ENCODE results near the gene PDE11A.

The PDE11A gene

DNA sequence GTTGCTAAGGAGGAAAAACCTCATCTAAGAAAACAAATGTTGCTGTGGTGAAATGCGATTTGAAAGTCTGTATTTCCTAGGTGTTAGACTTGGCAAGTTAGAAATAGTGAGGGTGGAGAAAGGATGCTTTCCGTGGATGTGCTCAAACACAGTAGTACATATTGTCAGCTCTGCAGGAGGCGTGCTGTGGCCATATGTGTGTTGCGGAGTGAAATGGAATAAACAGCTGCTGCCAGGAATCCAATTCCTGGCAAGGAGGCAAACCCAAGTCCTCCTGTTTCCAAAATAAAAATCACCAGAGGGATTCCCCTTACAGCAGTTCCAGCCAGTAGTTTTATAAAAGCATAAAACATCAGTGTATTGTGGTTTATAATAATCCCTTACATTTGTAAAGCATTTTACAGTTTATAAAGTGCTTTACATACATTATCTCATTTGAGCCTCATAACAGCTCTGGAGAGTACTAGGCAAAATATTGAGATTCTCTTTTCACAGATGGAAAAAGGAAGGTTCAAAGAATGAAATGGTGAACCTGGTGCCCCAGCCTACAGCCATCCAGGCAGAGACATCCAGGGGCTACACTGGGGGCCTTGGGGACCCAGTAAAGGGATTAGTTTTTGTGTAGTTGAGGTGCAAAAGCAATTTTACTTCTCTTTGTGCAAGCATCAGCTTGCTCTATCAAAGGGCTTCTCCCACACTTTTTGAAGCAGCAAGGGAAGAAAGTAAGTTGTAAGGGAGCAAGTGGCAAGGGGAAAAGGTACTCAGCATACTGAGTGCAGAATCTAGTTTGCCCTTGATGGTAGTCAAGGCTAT is 474.0 kb downstream of the PDE11A start:
- no peak for DNase-seq (ENCODE audit: low read depth)

DNA sequence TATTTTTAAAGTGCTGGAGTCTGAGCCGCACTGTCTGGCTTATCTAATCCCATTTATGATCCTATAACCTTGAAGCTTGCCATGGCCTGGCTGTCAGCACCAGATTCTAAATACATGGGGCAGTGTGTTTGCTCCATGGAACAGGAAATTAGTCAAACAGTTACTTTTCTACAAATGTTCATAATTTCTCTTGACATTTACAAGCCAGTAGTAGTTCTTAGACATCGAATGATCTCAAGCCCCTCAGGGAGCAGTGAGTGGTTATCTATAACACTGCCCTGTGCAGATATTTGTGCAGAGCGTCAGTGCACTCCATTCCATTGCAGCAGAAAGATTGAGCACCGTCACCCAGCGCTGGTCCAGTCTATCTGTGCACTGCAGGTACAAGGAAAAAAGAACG is 474.8 kb downstream of the PDE11A start:
- no peak for DNase-seq (ENCODE audit: low read depth)

DNA sequence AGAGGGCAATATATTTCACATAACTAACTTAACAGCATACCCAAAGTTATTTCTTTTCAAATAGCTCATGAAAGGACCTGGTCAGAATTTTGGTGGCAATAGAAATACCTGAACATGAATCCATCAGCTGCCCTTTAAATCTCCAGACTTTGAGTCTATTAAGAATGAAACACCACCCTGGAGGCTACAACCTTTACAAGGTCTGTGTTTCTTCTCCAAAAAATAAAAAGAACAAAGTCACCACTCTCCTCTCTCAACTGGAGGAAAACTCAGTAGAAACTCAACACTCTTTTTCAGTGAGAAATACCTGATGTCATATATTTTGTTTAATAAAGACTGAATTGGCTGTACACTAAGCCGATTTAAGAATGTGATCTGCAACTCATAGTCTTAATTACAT is 475.7 kb downstream of the PDE11A start:
- DNase-seq (ENCODE audit: low read depth): no peak

DNA sequence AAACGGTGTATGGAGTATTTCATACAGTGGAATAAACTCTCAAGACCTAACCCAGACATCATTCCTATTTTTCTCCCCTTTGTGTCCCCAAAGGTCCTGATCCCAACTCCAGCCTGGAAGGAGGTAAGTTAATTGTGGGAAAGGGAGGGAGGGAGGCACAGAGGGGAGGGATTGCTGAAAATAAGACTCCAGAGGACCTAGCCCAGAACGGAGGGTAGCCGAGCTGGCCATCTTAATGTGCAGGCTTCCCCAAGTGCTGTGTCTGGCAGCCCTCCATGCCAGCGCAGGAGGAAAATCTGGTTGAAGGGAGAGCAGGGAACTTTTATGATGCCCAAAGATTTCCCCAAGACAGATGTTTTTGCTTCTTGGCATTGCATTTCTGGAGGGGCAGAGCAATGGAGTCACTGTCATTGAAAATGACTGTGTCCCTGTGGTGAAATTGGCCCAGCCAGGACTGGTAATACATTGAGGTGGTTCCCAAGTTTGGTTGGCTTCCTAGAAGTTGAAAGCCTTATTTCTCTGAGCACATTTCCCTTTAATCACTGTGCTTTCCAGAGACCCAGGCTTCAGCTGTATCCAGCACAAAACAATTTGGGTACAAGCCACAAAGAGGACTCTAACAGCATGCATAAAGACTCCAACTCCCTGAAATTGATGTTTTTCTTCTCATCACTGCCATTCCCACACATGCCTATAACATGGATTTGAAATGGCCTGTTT is 477.3 kb downstream of the PDE11A start:
- DNase-seq (ENCODE audit: low read depth): no peak

DNA sequence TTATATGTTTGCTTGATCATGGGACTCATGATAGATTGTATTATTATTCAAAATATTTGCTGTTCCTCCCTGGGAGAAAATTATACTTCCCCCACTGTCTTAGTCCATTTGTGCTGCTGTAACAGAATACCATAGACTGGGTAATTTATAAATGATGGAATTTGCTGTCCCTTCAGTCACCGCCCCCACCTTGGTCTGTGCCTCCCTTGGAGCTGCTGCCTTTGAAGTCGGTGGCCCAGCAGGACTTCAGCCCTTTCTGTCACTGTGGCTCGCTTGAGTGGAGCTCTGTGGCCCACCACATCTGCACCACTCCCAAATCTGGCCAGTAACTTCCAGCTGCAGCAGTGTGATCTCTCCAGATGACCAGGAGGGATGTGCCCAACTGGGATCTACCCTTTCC is 479.2 kb downstream of the PDE11A start:
- DNase-seq (ENCODE audit: low read depth): no peak

DNA sequence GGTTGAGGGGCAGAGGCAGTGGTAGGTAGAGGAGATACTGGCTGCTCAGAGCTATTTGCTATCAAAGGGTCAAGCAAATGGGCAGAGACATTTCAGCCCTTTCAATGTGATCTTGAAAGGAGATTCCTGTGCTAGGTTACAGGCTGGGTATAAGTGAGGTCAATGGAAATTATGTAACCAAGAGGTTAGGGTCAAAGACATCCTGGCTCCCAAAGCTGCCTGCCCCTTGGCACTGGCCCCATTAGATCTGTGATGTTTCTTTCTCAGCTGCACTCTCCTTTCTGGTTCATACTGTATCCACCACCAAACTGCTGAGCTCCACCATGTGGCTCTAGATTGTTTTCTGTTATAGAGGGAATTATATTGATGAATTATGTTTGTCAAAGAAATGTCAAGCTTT is 479.6 kb downstream of the PDE11A start:
- DNase-seq (ENCODE audit: low read depth): no peak

DNA sequence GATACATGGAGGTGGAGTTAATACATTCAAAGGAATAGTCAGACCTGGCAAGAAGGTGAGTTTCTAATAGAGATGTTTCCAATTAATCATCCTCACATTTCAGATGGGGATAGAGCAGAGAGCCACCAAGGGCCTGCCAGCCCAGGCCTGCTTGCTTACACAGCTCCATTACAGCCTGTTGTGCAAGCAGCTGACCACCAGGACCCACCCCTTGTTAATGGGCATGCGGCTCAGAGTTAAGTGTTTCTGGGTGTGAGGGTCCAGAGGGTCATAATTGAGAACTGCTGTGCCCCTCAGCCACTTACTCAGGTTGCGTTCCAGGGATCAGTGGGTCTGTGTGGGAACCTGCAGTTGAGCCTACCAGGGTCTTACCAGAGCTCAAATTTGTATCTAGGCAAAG is 480.2 kb downstream of the PDE11A start:
- DNase-seq (ENCODE audit: low read depth): no peak

DNA sequence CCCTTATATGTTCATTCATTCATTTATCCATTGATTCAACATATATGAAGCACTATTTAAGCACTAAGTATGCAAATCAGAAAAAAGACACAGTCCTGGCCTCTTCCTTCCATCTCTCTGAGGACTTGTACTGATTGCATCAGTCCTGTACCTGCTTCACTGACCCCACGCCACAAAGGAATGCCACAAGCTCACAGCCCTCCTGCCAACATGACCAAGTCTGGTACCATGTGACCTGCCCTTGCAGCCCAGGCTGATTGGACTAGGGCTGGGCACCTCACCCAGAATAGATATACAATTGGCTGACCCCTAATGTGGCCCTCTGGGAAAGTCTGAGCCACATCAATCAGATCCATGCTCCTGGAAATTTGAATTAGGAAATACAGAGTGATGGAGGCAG is 483.4 kb downstream of the PDE11A start:
- no peak for DNase-seq (ENCODE audit: low read depth)

DNA sequence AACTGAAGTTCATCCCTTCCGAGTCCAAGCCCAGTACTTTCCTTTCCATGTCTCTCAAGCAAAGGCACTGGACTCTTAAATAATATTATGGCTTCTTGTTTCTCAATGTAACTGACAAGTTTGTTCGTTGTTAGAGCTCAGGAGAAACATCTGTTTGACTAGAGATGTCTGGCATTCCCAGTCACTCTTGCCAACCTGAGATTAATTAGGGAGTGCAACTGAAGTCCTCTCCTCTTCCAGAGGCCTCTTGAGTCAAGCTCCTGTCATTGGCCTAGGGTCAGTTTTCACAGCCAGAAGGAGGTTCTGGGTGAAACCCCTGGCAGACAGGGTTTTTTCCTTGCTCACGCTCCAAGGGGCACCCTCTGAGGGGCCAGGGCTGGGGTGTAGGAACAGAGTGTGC is 483.9 kb downstream of the PDE11A start:
- DNase-seq (ENCODE audit: low read depth): no peak

DNA sequence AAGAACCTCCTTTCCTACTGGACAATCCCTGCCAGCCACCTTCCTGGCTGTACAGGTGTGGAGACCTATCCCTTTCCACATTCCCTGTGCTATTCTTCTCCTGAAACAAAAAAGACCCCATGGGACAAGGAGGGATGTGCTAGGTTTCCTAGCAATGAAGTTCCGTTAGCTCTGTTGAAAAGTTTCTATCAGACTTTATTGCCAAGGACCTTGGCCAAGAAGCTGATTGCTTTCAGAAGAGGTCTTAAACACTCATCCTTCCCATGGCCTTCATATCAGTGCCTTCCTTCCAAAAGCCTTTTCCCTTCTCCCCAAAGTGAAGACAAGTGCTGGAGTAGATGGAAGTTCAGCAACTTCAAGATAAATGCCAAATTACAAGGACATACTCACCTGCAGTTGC is 485.2 kb downstream of the PDE11A start:
- DNase-seq (ENCODE audit: low read depth): no peak

DNA sequence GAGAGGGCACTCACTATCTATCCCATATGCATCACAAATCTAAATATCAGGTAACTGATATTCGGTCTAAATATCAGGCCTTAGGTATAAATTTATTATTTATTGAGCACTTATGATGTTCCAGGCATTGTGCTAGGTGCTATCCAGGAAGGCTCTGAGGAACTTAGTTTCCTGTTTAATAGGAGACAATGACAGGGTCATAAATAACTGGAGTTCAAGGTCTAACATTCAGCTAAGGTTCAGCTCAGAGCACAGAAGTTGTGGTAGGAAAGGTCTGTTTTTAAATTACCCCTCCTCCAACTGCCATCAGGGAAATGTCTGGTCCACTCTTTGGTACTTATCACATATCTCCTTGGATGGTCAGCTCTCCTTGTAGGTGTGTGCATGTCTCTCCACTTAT is 486.4 kb downstream of the PDE11A start:
- DNase-seq (ENCODE audit: low read depth): no peak

DNA sequence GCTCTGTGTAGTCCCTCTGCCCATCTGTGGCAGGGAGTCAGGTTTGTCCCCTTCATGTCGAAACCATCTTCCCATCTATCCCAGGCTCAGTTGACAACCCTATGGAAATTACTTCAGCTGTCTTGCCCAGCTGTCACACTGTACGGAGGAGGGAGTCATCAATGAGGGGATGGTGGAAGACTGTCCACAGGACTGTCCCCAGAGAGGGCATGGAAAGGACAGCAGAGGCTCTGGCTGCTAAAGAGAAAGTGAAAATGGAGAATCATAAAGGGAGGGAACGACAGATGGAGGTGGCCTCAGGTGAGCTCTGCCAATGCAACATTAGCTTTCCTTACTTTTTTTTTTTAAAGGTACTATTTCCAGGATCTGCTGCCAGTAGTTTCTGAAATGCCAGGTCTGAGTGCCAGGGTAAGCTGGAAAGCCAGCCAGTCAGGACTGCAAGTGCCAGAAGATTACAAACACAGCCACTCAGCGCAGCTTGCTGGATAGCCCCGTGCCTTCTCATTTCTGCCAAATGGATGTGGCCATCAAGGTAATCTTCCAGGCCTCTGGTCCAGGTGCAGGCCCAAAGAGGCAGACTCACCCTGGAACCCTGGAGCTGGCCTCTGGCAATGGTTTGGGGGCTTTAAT is 487.2 kb downstream of the PDE11A start:
- DNase-seq (ENCODE audit: low read depth): no peak

DNA sequence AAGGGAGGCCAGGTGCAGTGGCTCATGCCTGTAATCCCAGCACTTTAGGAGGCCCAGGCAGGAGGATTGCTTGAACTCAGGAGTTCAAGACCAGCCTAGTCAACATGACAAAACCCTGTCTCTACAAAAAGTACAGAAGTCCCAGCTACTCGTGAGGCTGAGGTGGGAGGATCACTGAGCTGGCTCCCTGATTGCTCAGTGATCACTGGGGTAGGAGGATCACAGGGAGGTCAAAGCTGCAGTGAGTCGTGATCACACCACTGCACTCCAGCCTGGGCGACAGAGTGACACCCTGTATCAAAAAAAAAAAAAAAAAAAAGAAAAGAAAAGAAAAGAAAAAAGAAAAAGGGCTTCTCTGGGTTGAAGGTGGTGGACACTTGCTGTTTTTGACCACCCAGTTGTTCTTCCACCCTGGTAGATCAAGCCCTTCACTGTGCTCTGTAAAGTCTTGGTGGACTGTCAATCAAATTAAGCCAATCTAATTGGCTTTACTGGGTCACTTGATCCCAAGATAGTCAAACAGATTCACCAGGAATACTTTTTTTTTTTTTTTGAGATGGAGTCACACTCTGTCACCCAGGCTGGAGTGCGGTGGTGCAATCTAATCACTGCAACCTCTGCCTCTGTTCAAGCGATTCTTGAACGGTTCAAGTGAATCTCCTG is 488.4 kb downstream of the PDE11A start:
- no peak for DNase-seq (ENCODE audit: low read depth)

DNA sequence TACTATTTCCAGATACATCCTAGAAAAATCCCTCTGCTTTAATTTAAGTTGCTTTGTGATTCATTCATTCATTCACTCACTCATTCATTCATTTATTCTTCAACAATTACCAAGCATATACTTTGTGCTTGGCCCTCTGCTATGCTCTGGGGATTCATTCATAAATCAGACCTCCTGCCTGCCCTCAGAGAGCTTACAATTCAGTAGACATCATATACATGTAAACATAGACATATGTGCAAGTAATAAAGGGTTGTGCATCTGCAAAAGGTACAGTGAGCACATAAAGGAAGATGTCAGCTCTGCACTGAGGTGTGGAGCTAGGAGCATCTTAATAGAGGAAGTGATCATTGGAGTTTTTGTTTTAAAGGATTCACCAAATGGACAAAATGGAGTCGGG is 490.6 kb downstream of the PDE11A start:
- no peak for DNase-seq (ENCODE audit: low read depth)

DNA sequence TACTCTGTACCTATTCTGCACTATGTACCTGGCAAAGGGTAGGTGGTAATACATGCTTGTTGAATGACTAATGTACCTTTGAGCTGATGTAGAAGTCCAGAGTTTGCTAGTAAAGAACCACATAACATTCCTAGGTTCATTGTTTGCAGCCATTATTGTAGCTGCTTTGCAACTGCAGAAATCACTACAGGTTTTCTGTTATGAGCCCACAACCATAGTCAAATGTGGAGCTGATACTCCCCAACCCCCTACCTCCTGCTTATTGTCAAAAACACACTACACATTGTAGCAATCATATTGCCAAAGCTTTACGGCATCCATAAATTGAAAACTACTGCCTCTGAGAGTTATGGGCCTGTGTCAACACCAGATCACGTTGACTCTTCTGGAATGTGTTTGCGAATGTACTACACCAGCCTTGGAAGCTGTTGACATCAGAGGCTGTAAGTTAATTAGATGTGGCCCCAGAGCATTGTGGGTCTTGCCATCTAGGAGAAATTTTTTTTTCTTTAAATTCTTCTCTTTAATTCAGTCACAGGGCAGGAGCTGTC is 493.0 kb downstream of the PDE11A start:
- DNase-seq (ENCODE audit: low read depth): no peak

DNA sequence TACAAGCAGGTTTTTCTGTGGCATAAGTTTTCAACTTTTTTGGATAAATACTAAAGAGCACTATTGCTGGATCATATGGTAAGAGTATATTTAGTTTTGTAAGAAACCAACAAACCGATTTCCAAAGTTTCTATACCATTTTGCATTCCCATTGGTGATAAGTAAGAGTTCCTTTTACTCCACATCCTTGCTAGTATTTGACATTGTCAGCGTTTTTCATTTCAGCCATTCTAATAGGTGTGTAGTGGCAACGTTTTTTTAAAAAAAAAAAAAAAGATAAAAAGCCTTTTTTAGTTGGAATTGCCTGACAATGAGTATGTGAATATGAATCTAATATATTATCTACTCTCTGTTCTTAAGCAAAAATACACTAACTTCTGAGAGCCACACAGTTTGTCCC is 494.1 kb downstream of the PDE11A start:
- no peak for DNase-seq (ENCODE audit: low read depth)

DNA sequence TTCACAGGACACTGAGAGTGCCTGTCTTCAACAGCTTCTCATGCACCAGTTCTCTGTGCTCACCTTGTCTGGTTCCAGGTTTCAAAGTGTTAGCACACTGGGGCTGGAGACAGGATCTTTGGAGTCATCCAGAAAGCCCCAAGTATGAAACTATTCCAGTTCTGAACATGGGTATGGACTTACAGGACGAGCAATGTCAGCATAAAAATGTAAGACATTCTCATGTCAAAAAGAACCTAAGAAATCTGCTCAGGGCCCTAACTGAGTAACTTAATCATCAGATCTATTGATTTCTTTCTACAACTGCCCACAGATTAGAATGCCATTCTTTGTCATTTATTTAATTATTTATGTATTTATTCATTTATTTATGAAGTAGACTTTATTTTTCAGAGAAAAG is 495.5 kb downstream of the PDE11A start:
- no peak for DNase-seq (ENCODE audit: low read depth)

DNA sequence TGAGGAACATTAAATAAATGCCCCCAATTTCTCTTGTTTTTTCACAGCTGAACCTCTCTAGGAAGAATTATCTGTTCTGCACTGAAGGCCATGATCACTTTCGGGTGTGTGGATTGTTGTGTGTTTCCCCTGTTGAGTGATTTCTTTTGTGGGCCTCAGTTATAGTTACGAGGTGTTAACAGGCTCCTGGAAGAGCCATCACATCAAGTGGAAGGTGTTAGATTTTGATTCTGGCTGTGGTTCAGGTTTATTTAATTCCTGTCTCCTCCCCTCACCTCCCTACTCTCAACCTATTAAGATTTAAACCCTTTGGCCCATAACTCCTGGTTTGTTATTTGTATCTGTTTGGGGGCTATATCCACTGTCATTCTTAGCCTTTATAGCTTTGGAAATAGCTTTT is 497.2 kb downstream of the PDE11A start:
- no peak for DNase-seq (ENCODE audit: low read depth)

DNA sequence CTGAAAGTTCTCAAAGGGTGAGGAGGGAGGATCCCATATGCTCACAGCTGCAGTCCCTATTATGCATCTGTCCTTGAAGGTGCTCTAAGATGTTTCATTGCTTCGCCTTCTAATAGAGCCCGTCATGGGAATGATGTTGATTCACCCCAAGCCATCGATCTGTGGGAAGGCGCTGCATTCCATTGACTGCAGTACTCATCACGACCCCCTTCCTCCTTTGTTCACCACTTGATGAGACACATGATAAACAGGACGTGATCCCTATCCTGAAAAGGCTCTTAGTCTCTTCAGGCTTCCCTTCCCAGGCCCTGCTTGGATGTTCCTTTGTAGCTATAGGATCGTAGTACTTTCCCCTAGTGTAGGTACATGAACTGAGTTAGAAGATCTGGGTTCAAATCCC is 498.2 kb downstream of the PDE11A start:
- DNase-seq (ENCODE audit: low read depth): no peak

Data from stimulated activated CD8-positive, alpha-beta memory T cell treated with anti-CD3 and anti-CD28 coated beads, Interleukin-15, amount 100 ng/mL, for 1 hour (primary cell).